ENCODE measurements around the gene EMC8.

DNA sequence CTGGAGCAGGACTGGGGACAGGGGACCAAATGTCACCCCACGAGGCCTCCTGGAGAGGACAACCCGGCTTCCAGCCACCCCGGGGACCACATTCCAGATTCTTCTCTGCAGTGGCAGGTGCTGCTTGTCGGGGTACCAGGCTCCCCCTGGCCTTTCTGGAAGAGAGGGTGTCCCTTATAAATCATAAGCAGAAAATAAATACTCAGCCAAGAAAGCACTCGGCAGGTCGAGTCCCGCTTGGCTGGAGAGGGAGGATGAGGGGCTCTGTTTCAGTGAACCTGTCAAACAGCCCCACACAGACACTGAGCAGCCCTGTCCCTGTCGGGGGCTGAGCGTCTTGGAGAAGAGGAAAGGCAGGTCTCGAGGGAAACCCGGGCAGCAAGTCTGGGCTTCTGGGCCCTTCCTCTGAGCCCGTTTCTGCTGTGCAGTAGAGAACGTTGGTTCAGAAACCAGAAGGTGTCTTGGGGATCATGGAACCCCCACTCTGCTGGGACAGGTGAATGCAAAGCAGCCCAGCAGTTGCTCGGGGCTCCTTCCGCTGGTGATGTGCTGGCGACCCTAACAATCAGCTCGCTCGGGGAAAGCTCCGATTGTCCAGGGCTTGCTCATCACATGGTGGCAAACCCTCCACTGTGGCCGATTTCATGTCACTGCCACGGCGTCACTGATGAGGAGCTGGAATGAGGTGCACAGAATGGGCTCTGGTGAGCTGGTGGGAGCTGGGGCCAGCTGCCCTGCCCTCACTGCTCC lies 36.8 kb upstream of the EMC8 start:
- TF ChIP-seq CTCF (IDR thresholded peaks at IDR 0.05 in 2 of 3, conservative IDR thresholded peaks at IDR 0.05 in 1 of 3; ENCODE audit: control insufficient read depth in 2 of 3, extremely low read depth in 1 of 3, insufficient read depth in 1 of 3, low read depth in 3 of 3, low read length in 3 of 3): no peak
- TF ChIP-seq HDAC6 (IDR thresholded peaks at IDR 0.05; ENCODE audit: unreplicated experiment): no peak
- TF ChIP-seq, protein P1, sequence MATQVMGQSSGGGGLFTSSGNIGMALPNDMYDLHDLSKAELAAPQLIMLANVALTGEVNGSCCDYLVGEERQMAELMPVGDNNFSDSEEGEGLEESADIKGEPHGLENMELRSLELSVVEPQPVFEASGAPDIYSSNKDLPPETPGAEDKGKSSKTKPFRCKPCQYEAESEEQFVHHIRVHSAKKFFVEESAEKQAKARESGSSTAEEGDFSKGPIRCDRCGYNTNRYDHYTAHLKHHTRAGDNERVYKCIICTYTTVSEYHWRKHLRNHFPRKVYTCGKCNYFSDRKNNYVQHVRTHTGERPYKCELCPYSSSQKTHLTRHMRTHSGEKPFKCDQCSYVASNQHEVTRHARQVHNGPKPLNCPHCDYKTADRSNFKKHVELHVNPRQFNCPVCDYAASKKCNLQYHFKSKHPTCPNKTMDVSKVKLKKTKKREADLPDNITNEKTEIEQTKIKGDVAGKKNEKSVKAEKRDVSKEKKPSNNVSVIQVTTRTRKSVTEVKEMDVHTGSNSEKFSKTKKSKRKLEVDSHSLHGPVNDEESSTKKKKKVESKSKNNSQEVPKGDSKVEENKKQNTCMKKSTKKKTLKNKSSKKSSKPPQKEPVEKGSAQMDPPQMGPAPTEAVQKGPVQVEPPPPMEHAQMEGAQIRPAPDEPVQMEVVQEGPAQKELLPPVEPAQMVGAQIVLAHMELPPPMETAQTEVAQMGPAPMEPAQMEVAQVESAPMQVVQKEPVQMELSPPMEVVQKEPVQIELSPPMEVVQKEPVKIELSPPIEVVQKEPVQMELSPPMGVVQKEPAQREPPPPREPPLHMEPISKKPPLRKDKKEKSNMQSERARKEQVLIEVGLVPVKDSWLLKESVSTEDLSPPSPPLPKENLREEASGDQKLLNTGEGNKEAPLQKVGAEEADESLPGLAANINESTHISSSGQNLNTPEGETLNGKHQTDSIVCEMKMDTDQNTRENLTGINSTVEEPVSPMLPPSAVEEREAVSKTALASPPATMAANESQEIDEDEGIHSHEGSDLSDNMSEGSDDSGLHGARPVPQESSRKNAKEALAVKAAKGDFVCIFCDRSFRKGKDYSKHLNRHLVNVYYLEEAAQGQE (IDR thresholded peaks at IDR 0.05; ENCODE audit: low read depth, low read length): no peak
- TF ChIP-seq SP1 (IDR thresholded peaks at IDR 0.05; ENCODE audit: low read depth, low read length): no peak
- TF ChIP-seq SUPT20H (IDR thresholded peaks at IDR 0.05; ENCODE audit: borderline replicate concordance, control insufficient read depth, low read depth, low read length): no peak
- no peak for TF ChIP-seq GABPA (IDR thresholded peaks at IDR 0.05; ENCODE audit: low read depth)

All from GM12878 (cell line).